ENCODE data around the gene KMT2E.

GRCh38 chr7:105068886-105069285 lies 54.9 kb downstream of the KMT2E start:
- no peak for TF ChIP-seq CTCF (IDR thresholded peaks at IDR 0.05; ENCODE audit: borderline replicate concordance, extremely low read depth, low read length, poor library complexity, severe bottlenecking)
- no peak for TF ChIP-seq EZH2 (IDR thresholded peaks at IDR 0.05; ENCODE audit: borderline replicate concordance, low read depth, low read length, severe bottlenecking)
